IMR-90 (cell line): ENCODE data around the gene RAD51B. TPM values are rescaled to one million over a fixed set of nuclear protein-coding genes. Genes with fewer than 3 reads are reported as not detected.

ENCODE experiments used
- ATAC-seq: fragments of 200-7000 bp; cut with Tn5 transposase; 2 replicates; pipeline ENCODE4 v1.9.1; 2020; ENCODE audit warnings: low read depth, mild to moderate bottlenecking, moderate library complexity
- BruUV-seq: library from RNA; stranded (reverse); fragments of 400-500 nt; replicated peaks from 2 replicates; lab custom pipeline; 2021; lab: Mats Ljungman, UMichigan
- CTCF ChIA-PET: fragments of 300-600 bp; formaldehyde crosslinking; extraction: SDS; loops from one replicate; lab custom pipeline; 2021; ENCODE audit warnings: antibody characterized with exemption; lab: Yijun Ruan, JAX
- POLR2A ChIA-PET: fragments of 300-600 bp; sonication (Branson Sonifier 250); formaldehyde crosslinking; loops from one replicate; lab custom pipeline; 2022; ENCODE audit warnings: antibody characterized with exemption; ENCODE audit not compliant: unreplicated experiment; lab: Charles Lee
- DNase-seq: peaks from one replicate; pipeline ENCODE4 v3.0.0; 2013
- H2AFZ ChIP-seq: replicated peaks from 2 replicates; pipeline ENCODE3; 2013; ENCODE audit warnings: low read length, mild to moderate bottlenecking; ENCODE audit not compliant: poor library complexity
- H2AK5ac ChIP-seq: 2 replicates; pipeline ENCODE4 v1.6.1; 2013; ENCODE audit warnings: low read depth, low read length, inconsistent platforms
- H2AK9ac ChIP-seq: replicated peaks from 2 replicates; pipeline ENCODE3; 2013; ENCODE audit warnings: mild to moderate bottlenecking, low read depth, low read length, moderate library complexity; ENCODE audit not compliant: poor library complexity
- H2BK120ac ChIP-seq: 2 replicates; pipeline ENCODE4 v1.6.1; 2013; ENCODE audit warnings: low read depth, low read length, inconsistent platforms
- H2BK15ac ChIP-seq: 3 replicates; pipeline ENCODE4 v1.6.1; 2013; ENCODE audit warnings: low read depth, low read length, inconsistent platforms
- H2BK20ac ChIP-seq: 2 replicates; pipeline ENCODE4 v1.6.1; 2013; ENCODE audit warnings: low read depth, mild to moderate bottlenecking, inconsistent platforms, low read length, moderate library complexity
- H2BK5ac ChIP-seq: 2 replicates; pipeline ENCODE4 v1.6.1; 2013; ENCODE audit warnings: mild to moderate bottlenecking, low read depth, low read length, inconsistent platforms; ENCODE audit not compliant: poor library complexity, severe bottlenecking
- H3K14ac ChIP-seq: replicated peaks from 2 replicates; pipeline ENCODE4 v1.6.1; 2013; ENCODE audit warnings: low read depth, low read length, inconsistent platforms
- H3K18ac ChIP-seq: 2 replicates; pipeline ENCODE4 v1.6.1; 2013; ENCODE audit warnings: low read depth, low read length, control low read depth
- H3K23ac ChIP-seq: 2 replicates; pipeline ENCODE4 v1.6.1; 2013; ENCODE audit warnings: low read depth, low read length, inconsistent platforms
- H3K27ac ChIP-seq: 2 replicates; pipeline ENCODE4 v1.5.1; 2013; ENCODE audit warnings: mild to moderate bottlenecking, control low read depth, low read length; ENCODE audit not compliant: insufficient read depth
- H3K27me3 ChIP-seq: 2 replicates; pipeline ENCODE4 v1.6.1; 2013; ENCODE audit warnings: low read length; ENCODE audit not compliant: control insufficient read depth, insufficient read depth
- H3K36me3 ChIP-seq: 2 replicates; pipeline ENCODE4 v1.6.1; 2013; ENCODE audit warnings: low read length, mixed read lengths; ENCODE audit not compliant: control insufficient read depth, insufficient read depth
- H3K4ac ChIP-seq: 2 replicates; pipeline ENCODE4 v1.6.1; 2013; ENCODE audit warnings: low read depth, low read length, inconsistent platforms
- H3K4me1 ChIP-seq: 2 replicates; pipeline ENCODE4 v1.6.1; 2013; ENCODE audit warnings: low read length, mixed read lengths; ENCODE audit not compliant: control insufficient read depth, insufficient read depth
- H3K4me2 ChIP-seq: 2 replicates; pipeline ENCODE4 v1.6.1; 2013; ENCODE audit warnings: low read depth, mild to moderate bottlenecking, control low read depth, low read length, moderate library complexity
- H3K4me3 ChIP-seq: 2 replicates; pipeline ENCODE4 v1.5.1; 2013; ENCODE audit warnings: low read depth, mild to moderate bottlenecking, control low read depth, low read length, moderate library complexity; ENCODE audit not compliant: insufficient read depth
- H3K56ac ChIP-seq: 2 replicates; pipeline ENCODE4 v1.6.1; 2013; ENCODE audit warnings: low read length, inconsistent platforms; ENCODE audit not compliant: insufficient read depth; ENCODE audit errors: extremely low read depth
- H3K79me1 ChIP-seq, 2 experiments: 2 replicates each; pipeline ENCODE4 v1.6.1; 2013; ENCODE audit warnings: low read length in 2 of 2, inconsistent platforms in 1 of 2, low read depth in 1 of 2
- H3K9ac ChIP-seq: 2 replicates; pipeline ENCODE4 v1.6.1; 2013; ENCODE audit warnings: low read depth, low read length, control low read depth
- H3K9me1 ChIP-seq: 2 replicates; pipeline ENCODE4 v1.6.1; 2013; ENCODE audit warnings: low read length, inconsistent platforms; ENCODE audit not compliant: insufficient read depth
- H3K9me3 ChIP-seq: 2 replicates; pipeline ENCODE4 v1.6.1; 2013; ENCODE audit warnings: low read length; ENCODE audit not compliant: control insufficient read depth, insufficient read depth
- H4K20me1 ChIP-seq: 2 replicates; pipeline ENCODE4 v1.6.1; 2013; ENCODE audit warnings: low read length, inconsistent platforms; ENCODE audit not compliant: insufficient read depth
- H4K5ac ChIP-seq: 2 replicates; pipeline ENCODE4 v1.6.1; 2013; ENCODE audit warnings: mild to moderate bottlenecking, low read depth, low read length, control low read depth
- H4K8ac ChIP-seq, 2 experiments: 2 replicates each; pipeline ENCODE4 v1.6.1; 2013; ENCODE audit warnings: low read depth in 2 of 2, low read length in 2 of 2, control low read depth in 1 of 2, inconsistent platforms in 1 of 2
- H4K91ac ChIP-seq: 2 replicates; pipeline ENCODE4 v1.6.1; 2013; ENCODE audit warnings: low read depth, low read length, inconsistent platforms; ENCODE audit not compliant: insufficient read depth
- RAD21 ChIP-seq: IDR thresholded peaks from 2 replicates; pipeline ENCODE4 v1.6.1; 2012; ENCODE audit warnings: low read length, improper control_type of control experiment
- WGBS, 2 experiments: methylation state at CpG; one replicate each; pipeline versions ENCODE4 v1.1.5 to v1.1.7; 2013; ENCODE audit warnings: missing lambda C conversion rate in 2 of 2; ENCODE audit not compliant: insufficient read length in 1 of 2; ENCODE audit errors: extremely low coverage in 2 of 2; 5-methylcytosine and 5-hydroxymethylcytosine counted together
- dilution Hi-C: fragments of 300-500 bp; cut with HindIII; formaldehyde crosslinking; loops from one replicate; pipeline ENCODE4 v1.14.3; 2018; ENCODE audit warnings: low sequenced_read_pairs; ENCODE audit not compliant: unreplicated experiment
- in situ Hi-C: fragments of 300-500 bp; cut with MboI; formaldehyde crosslinking; loops from 3 replicates; pipeline ENCODE4 v1.14.3; 2019; ENCODE audit warnings: low sequenced_read_pairs, inconsistent platforms, mixed read lengths
- intact Hi-C: fragments of 100-400 bp; cut with micrococcal nuclease; formaldehyde crosslinking; loops from 2 replicates; pipeline ENCODE4 v1.10.0; 2022
- polyA plus RNA-seq, 3 experiments: library from polyadenylated mRNA; depleted of rRNA; stranded (reverse); fragments of >200 nt; gene quantifications; 2 replicates each; pipeline ENCODE4 v1.2.3, GENCODE V29; 2012; ENCODE audit warnings: low replicate concordance in 1 of 3
- total RNA-seq: library from RNA; depleted of rRNA; stranded (reverse); fragments of >200 nt; gene quantifications from 2 replicates; pipeline ENCODE4 v1.2.3, GENCODE V29; 2012

Gene RAD51B
- total and polyA plus RNA-seq, 2 of the 4 experiments (the other 2 are of a cell fraction), result 5.1 to 18.8 TPM

DNA sequence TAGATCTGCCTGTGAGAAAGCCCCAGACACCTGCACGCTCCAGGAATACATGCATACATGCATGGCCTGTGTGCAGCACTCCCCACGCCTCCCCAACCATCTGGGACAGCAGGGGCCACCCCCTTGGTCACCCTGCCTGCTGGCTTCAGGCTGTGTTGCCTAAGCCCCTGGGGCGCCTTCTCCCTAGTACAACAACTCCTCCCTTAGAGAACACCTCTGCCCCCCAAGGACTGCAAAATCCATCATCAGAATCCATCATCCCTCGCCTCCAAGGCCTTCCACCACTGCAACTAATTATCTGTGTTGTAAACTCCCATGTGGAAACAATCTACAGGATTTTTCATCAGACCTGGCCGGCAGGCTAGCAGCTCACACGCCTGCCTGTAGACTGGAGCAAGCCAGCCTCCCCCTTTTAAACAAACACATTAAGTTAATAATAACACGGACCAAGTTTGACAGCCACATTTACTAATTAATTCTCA lies 936.5 kb downstream of the RAD51B start:
- Histone ChIP-seq H3K9me3 (no peaks in the 10 kb centered on the region), H3K56ac (no peak overlapping the region), H3K4ac (no peak overlapping the region), H3K9me1 (0 out of 2 replicates have a peak, but pooled peaks cover 2% of the 10 kb centered on the region), H3K9ac (no peak overlapping the region), H2AFZ (no peak overlapping the region), H3K23ac (no peak overlapping the region), H3K18ac (no peak overlapping the region), H4K20me1 (no peaks in the 10 kb centered on the region), H2BK20ac (no peak overlapping the region), H3K79me1 (no peaks in the 10 kb centered on the region), H4K91ac (no peak overlapping the region), H2AK5ac (no peak overlapping the region), H4K5ac (no peak overlapping the region), H3K4me3 (no peak overlapping the region), H3K27ac (no peak overlapping the region), H3K14ac (no peak overlapping the region), H2BK5ac (no peak overlapping the region), H2AK9ac (no peak overlapping the region), H3K27me3 (no peaks in the 10 kb centered on the region), H2BK120ac (no peak overlapping the region), H3K36me3 (no peaks in the 10 kb centered on the region), H3K4me1 (no peaks in the 10 kb centered on the region), H4K8ac (no peak overlapping the region), H2BK15ac (no peak overlapping the region), H3K4me2 (no peak overlapping the region)
- CTCF ChIA-PET, result no interaction called here
- POLR2A ChIA-PET, result no interaction called here
- ATAC-seq, result no peak
- BruUV-seq, result no TSS peak
- intact Hi-C loops (no loop called here), in situ Hi-C loops (no loop called here), dilution Hi-C loops (no loop called here)
- no peak for DNase-seq
- TF ChIP-seq RAD21, result no peak
- WGBS, 2 experiments, result no CpG with 5 or more reads among the region's 7 CpGs
